ENCODE measurements around the gene OR13C4. TPM values are rescaled to one million over a fixed set of nuclear protein-coding genes. Genes with fewer than 3 reads are reported as not detected.

OR13C4 gene
- total RNA-seq, 1 donor from 2014 or later: not detected

DNA sequence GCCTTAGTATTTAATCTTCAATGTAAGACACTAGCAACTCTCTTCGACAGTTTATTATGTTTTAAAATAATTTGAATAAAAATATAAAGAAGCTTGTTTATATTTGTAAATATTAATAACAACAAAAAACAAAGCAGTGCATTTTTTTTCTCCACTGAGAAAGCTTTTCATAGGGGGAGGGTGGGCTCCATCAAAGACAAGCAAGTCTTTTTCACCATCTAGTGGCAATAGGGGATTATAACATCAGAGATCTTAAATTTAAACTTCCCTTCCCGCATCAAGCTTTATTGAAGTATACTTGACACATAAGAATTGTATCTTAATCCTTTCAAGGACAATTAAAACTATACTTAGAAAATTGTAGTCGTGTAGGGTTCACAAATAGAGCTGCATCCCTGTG, 32.2 kb downstream of the OR13C4 start:
- H3K27me3 ChIP-seq: no peaks in the 10 kb centered on the region
- ATAC-seq (no peak), DNase-seq (no peak)
- H3K36me3 ChIP-seq: no peaks in the 10 kb centered on the region
- H3K4me3 ChIP-seq: no peak overlapping the region
- intact Hi-C loops (cut with DNase I): no loop called here
- no peaks in the 10 kb centered on the region for H3K4me1 ChIP-seq
- H3K9me3 ChIP-seq: no peaks in the 10 kb centered on the region
- no peak overlapping the region for H3K27ac ChIP-seq
- TF ChIP-seq, protein P1, sequence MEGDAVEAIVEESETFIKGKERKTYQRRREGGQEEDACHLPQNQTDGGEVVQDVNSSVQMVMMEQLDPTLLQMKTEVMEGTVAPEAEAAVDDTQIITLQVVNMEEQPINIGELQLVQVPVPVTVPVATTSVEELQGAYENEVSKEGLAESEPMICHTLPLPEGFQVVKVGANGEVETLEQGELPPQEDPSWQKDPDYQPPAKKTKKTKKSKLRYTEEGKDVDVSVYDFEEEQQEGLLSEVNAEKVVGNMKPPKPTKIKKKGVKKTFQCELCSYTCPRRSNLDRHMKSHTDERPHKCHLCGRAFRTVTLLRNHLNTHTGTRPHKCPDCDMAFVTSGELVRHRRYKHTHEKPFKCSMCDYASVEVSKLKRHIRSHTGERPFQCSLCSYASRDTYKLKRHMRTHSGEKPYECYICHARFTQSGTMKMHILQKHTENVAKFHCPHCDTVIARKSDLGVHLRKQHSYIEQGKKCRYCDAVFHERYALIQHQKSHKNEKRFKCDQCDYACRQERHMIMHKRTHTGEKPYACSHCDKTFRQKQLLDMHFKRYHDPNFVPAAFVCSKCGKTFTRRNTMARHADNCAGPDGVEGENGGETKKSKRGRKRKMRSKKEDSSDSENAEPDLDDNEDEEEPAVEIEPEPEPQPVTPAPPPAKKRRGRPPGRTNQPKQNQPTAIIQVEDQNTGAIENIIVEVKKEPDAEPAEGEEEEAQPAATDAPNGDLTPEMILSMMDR (IDR thresholded peaks at IDR 0.05): no peak

DNA sequence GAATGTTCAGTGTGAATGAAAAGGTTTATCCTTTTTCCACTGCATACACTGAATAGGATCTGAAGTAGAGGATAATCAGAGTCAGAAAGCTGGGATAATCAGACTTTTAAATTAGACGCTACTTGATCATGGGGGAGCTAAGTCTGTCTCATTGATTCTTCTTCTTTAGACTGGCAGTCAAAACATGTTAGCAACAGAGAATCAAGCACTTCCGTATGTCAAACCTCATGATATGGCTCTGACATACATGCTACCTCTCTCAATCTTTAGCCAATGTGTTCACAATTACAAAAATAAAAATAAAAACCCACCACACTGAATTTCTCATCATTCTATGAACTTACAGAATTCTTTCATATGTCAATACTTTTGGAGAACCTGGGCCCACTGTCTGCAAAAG, 42.0 kb downstream of the OR13C4 start:
- no peaks in the 10 kb centered on the region for H3K4me1 ChIP-seq
- H3K27me3 ChIP-seq: no peaks in the 10 kb centered on the region
- DNase-seq (no peak), ATAC-seq (no peak)
- TF ChIP-seq, protein P1 (IDR thresholded peaks at IDR 0.05): no peak
- intact Hi-C loops (cut with DNase I): no loop called here
- H3K27ac ChIP-seq: no peak overlapping the region
- H3K4me3 ChIP-seq: no peak overlapping the region
- no peaks in the 10 kb centered on the region for H3K9me3 ChIP-seq
- H3K36me3 ChIP-seq: no peaks in the 10 kb centered on the region

DNA sequence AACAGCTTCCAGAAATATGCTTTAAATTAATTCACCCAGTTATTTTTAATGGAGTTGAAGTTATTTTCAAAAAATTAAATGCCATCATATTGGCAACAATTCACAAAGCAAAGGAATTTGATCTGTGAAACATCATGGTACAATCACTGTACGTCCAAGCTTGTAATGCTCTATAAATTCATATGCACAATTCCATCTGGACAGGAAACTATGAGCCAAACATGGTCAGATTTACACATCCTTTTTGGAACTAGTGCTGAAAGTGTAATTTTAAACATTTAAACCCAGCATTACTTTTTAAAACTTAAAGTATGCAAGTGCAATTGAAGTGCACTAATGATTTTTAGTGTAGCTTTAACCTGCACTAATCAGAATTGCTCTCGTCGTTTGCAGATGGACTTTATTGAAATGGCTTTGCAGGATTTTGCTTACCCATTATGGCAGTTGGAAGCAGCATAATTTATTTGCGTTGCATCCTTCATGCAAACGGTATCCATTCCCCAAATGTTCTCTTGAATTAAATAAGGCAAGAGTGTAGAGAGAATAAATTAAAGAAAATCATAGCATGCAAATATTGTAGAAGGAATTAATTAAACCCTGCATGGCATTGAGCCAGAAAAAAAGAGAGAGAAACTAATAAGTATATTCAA, 44.0 kb downstream of the OR13C4 start:
- Histone ChIP-seq H3K27me3 (no peaks in the 10 kb centered on the region), H3K4me1 (no peaks in the 10 kb centered on the region), H3K27ac (no peak overlapping the region), H3K9me3 (no peaks in the 10 kb centered on the region), H3K36me3 (no peaks in the 10 kb centered on the region), H3K4me3 (no peak overlapping the region)
- TF ChIP-seq, protein P1 (IDR thresholded peaks at IDR 0.05): no peak
- no peak for ATAC-seq
- intact Hi-C loops (cut with DNase I): no loop called here
- DNase-seq: no peak

Other genes starting within 250 kb of the OR13C4 start
- gene OR13F1, start 22.9 kb downstream of the OR13C4 start, total RNA-seq: not detected
- gene OR13C3, start 9.6 kb upstream of the OR13C4 start, total RNA-seq: not detected
- not detected for gene OR13C8, start 42.0 kb upstream of the OR13C4 start, total RNA-seq
- not detected for gene OR13C5, start 72.2 kb upstream of the OR13C4 start, total RNA-seq
- not detected for gene OR13C2, start 78.4 kb upstream of the OR13C4 start, total RNA-seq
- gene OR13C9, start 91.0 kb upstream of the OR13C4 start, total RNA-seq: not detected
- gene OR13D1, start 167.3 kb upstream of the OR13C4 start, total RNA-seq: not detected
- 26.0 TPM for gene NIPSNAP3A, start 220.5 kb upstream of the OR13C4 start, total RNA-seq
- 2.2 TPM for gene NIPSNAP3B, start 236.9 kb upstream of the OR13C4 start, total RNA-seq

Measured in upper lobe of right lung (tissue), 1 donor.